ENCODE data around the gene ZNRF2.

DNA sequence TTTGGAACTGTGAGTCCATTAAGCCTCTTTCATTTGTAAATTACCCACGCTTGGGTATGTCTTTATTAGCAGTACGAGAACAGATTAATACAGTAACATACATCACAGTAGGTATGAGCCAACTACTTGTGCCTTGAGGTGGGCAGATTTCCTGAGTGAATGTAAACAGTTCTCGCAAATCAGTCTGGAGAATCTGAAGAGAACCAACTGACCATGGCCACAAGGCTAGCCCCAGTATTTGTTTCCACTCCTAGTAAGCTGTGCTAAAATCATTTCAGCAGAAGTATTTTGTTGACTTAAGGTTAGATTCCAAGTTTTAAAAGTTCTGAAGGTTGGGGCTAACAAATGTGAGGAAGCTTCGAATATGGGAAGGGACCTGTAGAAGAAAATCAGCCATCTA is 111.3 kb downstream of the ZNRF2 start:
- TF ChIP-seq POLR2A (IDR thresholded peaks at IDR 0.05): no peak
- TF ChIP-seq CTCF (IDR thresholded peaks at IDR 0.05): no peak
- no peak for TF ChIP-seq POLR2AphosphoS5 (IDR thresholded peaks at IDR 0.05)
- no peak for TF ChIP-seq EP300 (IDR thresholded peaks at IDR 0.05)
